Measurements from ENCODE around the gene PTGIR.

DNA sequence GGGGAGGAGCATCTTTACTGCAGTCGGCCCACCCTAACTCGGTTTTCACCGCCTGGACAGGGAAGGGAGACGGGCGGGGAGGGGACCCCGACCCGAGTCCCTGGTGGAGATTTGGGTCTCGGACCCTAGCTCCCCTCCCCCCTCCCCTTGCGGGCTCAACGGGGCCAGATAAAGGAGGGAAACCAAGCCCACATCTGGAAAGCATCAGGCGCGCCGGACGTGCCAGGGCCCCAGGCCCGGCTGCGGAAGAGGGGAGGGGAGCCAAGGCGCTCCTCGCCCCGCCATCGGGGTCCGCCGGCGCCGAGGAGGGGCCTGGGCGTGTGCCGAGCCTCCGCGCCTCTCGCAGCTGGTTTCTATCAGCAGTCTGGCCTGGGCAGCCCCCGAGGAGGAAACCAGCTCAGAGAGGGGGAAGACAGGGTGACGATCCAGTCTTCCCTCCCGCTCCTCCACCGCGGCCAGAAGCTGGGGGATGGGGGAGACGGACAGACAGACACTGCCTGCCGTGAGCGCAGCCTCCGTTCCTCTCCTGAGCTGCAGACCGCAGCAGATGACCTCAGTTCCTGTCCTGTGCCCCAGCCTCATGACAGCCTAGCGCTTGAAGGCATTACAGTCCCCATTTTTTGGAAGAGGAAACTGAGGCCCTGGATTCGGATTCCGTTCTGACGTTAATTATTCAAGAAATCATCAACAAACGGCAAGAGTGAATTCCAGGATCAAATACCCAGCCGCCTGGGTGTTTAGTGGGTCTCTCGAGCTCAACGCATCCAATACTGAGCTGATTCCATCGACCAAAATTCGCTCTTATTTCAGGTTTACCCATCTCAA, 14.7 kb upstream of the PTGIR start:
- TF ChIP-seq TAF1 (IDR thresholded peaks at IDR 0.05; ENCODE audit: borderline replicate concordance, low read depth, low read length) (no peak), POLR2AphosphoS5 (IDR thresholded peaks at IDR 0.05; ENCODE audit: low read depth, low read length) (no peak), POLR2A (IDR thresholded peaks at IDR 0.05; ENCODE audit: low read depth, low read length) (no peak)
